Stimulated activated CD4-positive, alpha-beta T cell treated with anti-CD3 and anti-CD28 coated beads, TNF-alpha, amount 100 ng/mL, for 1 hour (primary cell): ENCODE data around the gene PRSS38.

Experiments
- DNase-seq, 3 donors: peaks; one replicate each; pipeline ENCODE4 v3.0.0-alpha.2; 2020; ENCODE audit warnings: low read depth in 3 of 3, low spot score in 1 of 3

Gene PRSS38

DNA sequence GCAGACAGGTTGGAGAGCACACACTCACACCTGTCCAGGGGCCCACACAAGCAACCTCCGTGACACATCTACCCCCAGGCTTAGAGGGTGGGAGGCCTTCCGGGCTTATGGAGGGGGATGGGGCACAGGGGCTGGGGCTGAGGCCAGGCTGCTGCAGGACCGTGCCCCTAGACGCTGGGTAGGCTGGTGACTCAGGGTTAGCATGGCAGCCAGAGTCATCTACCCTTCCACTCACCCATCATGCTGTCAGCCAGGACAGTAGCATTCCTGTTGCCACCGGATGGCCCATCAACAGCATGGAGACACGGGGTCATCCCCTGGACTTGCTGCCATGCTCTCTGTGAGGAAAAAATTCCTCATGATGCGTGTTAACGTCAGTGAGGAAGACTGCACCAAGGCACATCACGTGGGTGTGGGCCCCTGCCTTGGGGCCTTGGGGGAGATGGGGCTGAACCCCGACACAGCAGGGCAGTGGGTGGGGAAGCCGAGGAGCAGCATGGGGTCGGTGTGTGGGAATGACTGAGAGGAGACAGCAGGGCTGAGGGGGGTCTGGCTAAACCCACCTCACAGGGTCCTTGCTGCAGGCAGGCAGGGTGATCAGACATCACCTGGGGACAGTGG lies 79.5 kb downstream of the PRSS38 start:
- no peak for DNase-seq
